Measurements from ENCODE around the gene PRKCG.
"Not testable (repeated sequence)": the region's sequence is repeated elsewhere in the genome, so short reads cannot be mapped to it uniquely, and the experiment has no call there.

The PRKCG gene

GRCh38 chr19:53944416-53944815 lies 62.4 kb downstream of the PRKCG start:
- H3K36me3 ChIP-seq (ENCODE audit: control insufficient read depth, insufficient read depth, low read length): no peaks in the 10 kb centered on the region
- no peak for DNase-seq (ENCODE audit: extremely low read depth, insufficient read length)
- TF ChIP-seq, protein P1, sequence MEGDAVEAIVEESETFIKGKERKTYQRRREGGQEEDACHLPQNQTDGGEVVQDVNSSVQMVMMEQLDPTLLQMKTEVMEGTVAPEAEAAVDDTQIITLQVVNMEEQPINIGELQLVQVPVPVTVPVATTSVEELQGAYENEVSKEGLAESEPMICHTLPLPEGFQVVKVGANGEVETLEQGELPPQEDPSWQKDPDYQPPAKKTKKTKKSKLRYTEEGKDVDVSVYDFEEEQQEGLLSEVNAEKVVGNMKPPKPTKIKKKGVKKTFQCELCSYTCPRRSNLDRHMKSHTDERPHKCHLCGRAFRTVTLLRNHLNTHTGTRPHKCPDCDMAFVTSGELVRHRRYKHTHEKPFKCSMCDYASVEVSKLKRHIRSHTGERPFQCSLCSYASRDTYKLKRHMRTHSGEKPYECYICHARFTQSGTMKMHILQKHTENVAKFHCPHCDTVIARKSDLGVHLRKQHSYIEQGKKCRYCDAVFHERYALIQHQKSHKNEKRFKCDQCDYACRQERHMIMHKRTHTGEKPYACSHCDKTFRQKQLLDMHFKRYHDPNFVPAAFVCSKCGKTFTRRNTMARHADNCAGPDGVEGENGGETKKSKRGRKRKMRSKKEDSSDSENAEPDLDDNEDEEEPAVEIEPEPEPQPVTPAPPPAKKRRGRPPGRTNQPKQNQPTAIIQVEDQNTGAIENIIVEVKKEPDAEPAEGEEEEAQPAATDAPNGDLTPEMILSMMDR (IDR thresholded peaks at IDR 0.05; ENCODE audit: insufficient read depth, low read length, poor library complexity, severe bottlenecking): no peak
- H3K4me3 ChIP-seq (replicated peaks; ENCODE audit: low read depth, low read length): no peak overlapping the region
- H3K27me3 ChIP-seq (replicated peaks; ENCODE audit: control insufficient read depth, insufficient read depth, low read length): no peaks in the 10 kb centered on the region

- no peak for DNase-seq (ENCODE audit: extremely low read depth, insufficient read length)
- no peak overlapping the region for H3K4me3 ChIP-seq (replicated peaks; ENCODE audit: low read depth, low read length)
- H3K36me3 ChIP-seq (ENCODE audit: control insufficient read depth, insufficient read depth, low read length): no peaks in the 10 kb centered on the region
- TF ChIP-seq, protein P1 (IDR thresholded peaks at IDR 0.05; ENCODE audit: insufficient read depth, low read length, poor library complexity, severe bottlenecking): no peak
- no peaks in the 10 kb centered on the region for H3K27me3 ChIP-seq (replicated peaks; ENCODE audit: control insufficient read depth, insufficient read depth, low read length)
Observed at GRCh38 chr19:53944933-53945332, 62.9 kb downstream of the PRKCG start.

DNA sequence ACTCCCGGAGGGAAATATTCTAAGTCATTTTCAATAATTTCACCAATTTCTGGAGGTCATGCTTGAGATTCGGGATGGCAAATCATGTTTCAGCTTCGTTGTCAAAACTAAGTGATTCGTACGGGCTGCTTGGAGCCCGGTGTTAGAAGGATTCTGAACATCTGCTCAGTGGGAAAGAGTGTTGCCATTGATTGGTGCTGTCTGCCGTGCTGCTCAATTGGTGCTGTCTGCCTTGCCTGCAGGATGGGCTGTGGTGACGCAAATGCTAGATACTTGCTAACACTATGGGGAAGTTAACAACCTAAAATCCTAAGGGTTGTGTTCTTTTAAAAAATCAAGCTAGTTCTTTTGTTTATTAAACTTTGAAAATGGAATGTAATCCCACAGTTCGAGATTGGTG lies 63.4 kb downstream of the PRKCG start:
- H3K4me3 ChIP-seq (replicated peaks; ENCODE audit: low read depth, low read length): no peak overlapping the region
- no peaks in the 10 kb centered on the region for H3K27me3 ChIP-seq (replicated peaks; ENCODE audit: control insufficient read depth, insufficient read depth, low read length)
- DNase-seq (ENCODE audit: extremely low read depth, insufficient read length): no peak
- TF ChIP-seq, protein P1 (IDR thresholded peaks at IDR 0.05; ENCODE audit: insufficient read depth, low read length, poor library complexity, severe bottlenecking): no peak
- no peaks in the 10 kb centered on the region for H3K36me3 ChIP-seq (ENCODE audit: control insufficient read depth, insufficient read depth, low read length)

DNA sequence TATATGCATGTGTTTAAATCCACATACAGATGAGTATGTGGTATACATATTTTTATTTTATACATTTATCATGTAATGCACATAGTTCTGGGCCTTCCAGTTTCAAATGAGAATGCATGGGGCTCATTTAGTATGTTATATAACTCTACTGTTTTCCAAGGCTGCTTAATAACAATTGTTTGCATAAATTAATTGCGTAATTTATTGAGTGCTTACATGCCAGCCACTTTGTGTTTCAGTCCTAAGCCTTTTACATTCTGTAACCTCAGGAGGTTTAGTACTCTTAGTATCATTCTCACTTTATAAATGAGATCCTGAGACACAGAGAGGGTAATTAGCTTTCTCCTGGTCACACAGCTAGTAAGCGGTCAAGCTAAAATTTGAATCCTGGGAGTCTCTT lies 64.0 kb downstream of the PRKCG start:
- TF ChIP-seq, protein P1 (IDR thresholded peaks at IDR 0.05; ENCODE audit: insufficient read depth, low read length, poor library complexity, severe bottlenecking): no peak
- Histone ChIP-seq H3K4me3 (replicated peaks; ENCODE audit: low read depth, low read length) (no peak overlapping the region), H3K27me3 (replicated peaks; ENCODE audit: control insufficient read depth, insufficient read depth, low read length) (no peaks in the 10 kb centered on the region), H3K36me3 (ENCODE audit: control insufficient read depth, insufficient read depth, low read length) (no peaks in the 10 kb centered on the region)
- no peak for DNase-seq (ENCODE audit: extremely low read depth, insufficient read length)

- no peaks in the 10 kb centered on the region for H3K27me3 ChIP-seq (replicated peaks; ENCODE audit: control insufficient read depth, insufficient read depth, low read length)
- no peaks in the 10 kb centered on the region for H3K36me3 ChIP-seq (ENCODE audit: control insufficient read depth, insufficient read depth, low read length)
- no peak overlapping the region for H3K4me3 ChIP-seq (replicated peaks; ENCODE audit: low read depth, low read length)
- no peak for DNase-seq (ENCODE audit: extremely low read depth, insufficient read length)
- TF ChIP-seq, protein P1 (IDR thresholded peaks at IDR 0.05; ENCODE audit: insufficient read depth, low read length, poor library complexity, severe bottlenecking): no peak
Observed at GRCh38 chr19:53947624-53948023, 65.6 kb downstream of the PRKCG start.

- not testable (repeated sequence) for DNase-seq (ENCODE audit: extremely low read depth, insufficient read length); H3K27me3 ChIP-seq (replicated peaks; ENCODE audit: control insufficient read depth, insufficient read depth, low read length)
Observed at GRCh38 chr19:53948611-53949010, 66.6 kb downstream of the PRKCG start.

More at GRCh38 chr19:53948611-53949010, 66.6 kb downstream of the PRKCG start:
- not testable (repeated sequence) for H3K36me3 ChIP-seq (ENCODE audit: control insufficient read depth, insufficient read depth, low read length); H3K4me3 ChIP-seq (replicated peaks; ENCODE audit: low read depth, low read length)

Data from GM06990 (cell line).